H9 (cell line): ENCODE results near the gene DGLUCY. TPM values are rescaled to one million over a fixed set of nuclear protein-coding genes. Genes with fewer than 3 reads are reported as not detected.

Experiments used
- DNase-seq: peaks from one replicate; pipeline ENCODE4 v3.0.0-alpha.2; 2017
- H2AFZ ChIP-seq: one replicate; pipeline ENCODE4 v1.6.1; 2013; ENCODE audit warnings: mild to moderate bottlenecking, low read length, control low read depth, moderate library complexity
- H2AK5ac ChIP-seq: 2 replicates; pipeline ENCODE4 v1.6.1; 2013; ENCODE audit warnings: low read length, control low read depth, mixed read lengths; ENCODE audit not compliant: insufficient read length
- H2BK120ac ChIP-seq: one replicate; pipeline ENCODE4 v1.6.1; 2013; ENCODE audit warnings: low read depth, mild to moderate bottlenecking, low read length, control low read depth, inconsistent platforms; ENCODE audit not compliant: poor library complexity, severe bottlenecking
- H2BK12ac ChIP-seq: 2 replicates; pipeline ENCODE4 v1.6.1; 2013; ENCODE audit warnings: low read length, control low read depth, mixed read lengths, low read depth; ENCODE audit not compliant: insufficient read length
- H2BK15ac ChIP-seq: 2 replicates; pipeline ENCODE4 v1.6.1; 2013; ENCODE audit warnings: low read depth, low read length, control low read depth
- H2BK20ac ChIP-seq: one replicate; pipeline ENCODE4 v1.6.1; 2013; ENCODE audit warnings: low read depth, mild to moderate bottlenecking, low read length, control low read depth, inconsistent platforms; ENCODE audit not compliant: poor library complexity, severe bottlenecking
- H2BK5ac ChIP-seq: 2 replicates; pipeline ENCODE4 v1.6.1; 2013; ENCODE audit warnings: low read length, control low read depth, mixed read lengths; ENCODE audit not compliant: insufficient read length
- H3K14ac ChIP-seq: 2 replicates; pipeline ENCODE4 v1.6.1; 2013; ENCODE audit warnings: low read length, control low read depth; ENCODE audit not compliant: insufficient read depth
- H3K18ac ChIP-seq: 2 replicates; pipeline ENCODE4 v1.6.1; 2013; ENCODE audit warnings: low read depth, mild to moderate bottlenecking, mixed read lengths, low read length, control low read depth; ENCODE audit not compliant: insufficient read length
- H3K23ac ChIP-seq: 2 replicates; pipeline ENCODE4 v1.6.1; 2013; ENCODE audit warnings: low read length, control low read depth, mixed read lengths, low read depth; ENCODE audit not compliant: insufficient read length
- H3K23me2 ChIP-seq: 2 replicates; pipeline ENCODE4 v1.6.1; 2013; ENCODE audit warnings: low read depth, mild to moderate bottlenecking, mixed read lengths, low read length, control low read depth; ENCODE audit not compliant: insufficient read length, poor library complexity, severe bottlenecking
- H3K27ac ChIP-seq: 2 replicates; pipeline ENCODE4 v1.5.1; 2013; ENCODE audit warnings: low read length, control low read depth, mixed read lengths, low read depth; ENCODE audit not compliant: insufficient read length
- H3K27me3 ChIP-seq: 2 replicates; pipeline ENCODE4 v1.6.1; 2013; ENCODE audit warnings: low read length, control low read depth, inconsistent platforms; ENCODE audit not compliant: insufficient read depth
- H3K4ac ChIP-seq: 2 replicates; pipeline ENCODE4 v1.6.1; 2013; ENCODE audit warnings: low read depth, mild to moderate bottlenecking, control low read depth, inconsistent platforms, low read length, moderate library complexity
- H3K4me1 ChIP-seq: 2 replicates; pipeline ENCODE4 v1.6.1; 2013; ENCODE audit warnings: low read length, control low read depth, inconsistent platforms; ENCODE audit not compliant: insufficient read depth
- H3K4me2 ChIP-seq: 2 replicates; pipeline ENCODE4 v1.6.1; 2013; ENCODE audit warnings: low read length, control low read depth, mixed read lengths; ENCODE audit not compliant: insufficient read length, insufficient read depth
- H3K56ac ChIP-seq: 2 replicates; pipeline ENCODE4 v1.6.1; 2013; ENCODE audit warnings: low read depth, mild to moderate bottlenecking, mixed read lengths, low read length, control low read depth; ENCODE audit not compliant: insufficient read length
- H3K79me1 ChIP-seq: 2 replicates; pipeline ENCODE4 v1.6.1; 2013; ENCODE audit warnings: low read depth, mild to moderate bottlenecking, moderate library complexity, low read length, control low read depth, inconsistent platforms; ENCODE audit not compliant: insufficient read depth, poor library complexity, severe bottlenecking
- H3K79me2 ChIP-seq: 2 replicates; pipeline ENCODE4 v1.6.1; 2013; ENCODE audit warnings: low read length, control low read depth, inconsistent platforms; ENCODE audit not compliant: insufficient read depth
- H3K9ac ChIP-seq: 2 replicates; pipeline ENCODE4 v1.6.1; 2013; ENCODE audit warnings: low read length, control low read depth, mixed read lengths; ENCODE audit not compliant: insufficient read length; ENCODE audit errors: extremely low read depth
- H3K9me3 ChIP-seq: one replicate; pipeline ENCODE4 v1.6.1; 2013; ENCODE audit warnings: low read depth, low read length, inconsistent platforms; ENCODE audit not compliant: control insufficient read depth
- H3T11ph ChIP-seq: one replicate; pipeline ENCODE4 v1.6.1; 2013; ENCODE audit warnings: mild to moderate bottlenecking, low read length, control low read depth, inconsistent platforms
- H4K20me1 ChIP-seq: one replicate; pipeline ENCODE4 v1.6.1; 2013; ENCODE audit not compliant: control insufficient read depth, insufficient read length, insufficient read depth
- H4K5ac ChIP-seq: 2 replicates; pipeline ENCODE4 v1.6.1; 2013; ENCODE audit warnings: low read depth, mild to moderate bottlenecking, mixed read lengths, low read length, control low read depth; ENCODE audit not compliant: insufficient read length
- H4K8ac ChIP-seq: replicated peaks from 2 replicates; pipeline ENCODE4 v1.6.1; 2013; ENCODE audit warnings: low read length, control low read depth, mixed read lengths, low read depth; ENCODE audit not compliant: insufficient read length
- H4K91ac ChIP-seq: 2 replicates; pipeline ENCODE4 v1.6.1; 2013; ENCODE audit warnings: low read depth, mild to moderate bottlenecking, moderate library complexity, mixed read lengths, low read length, control low read depth; ENCODE audit not compliant: insufficient read length
- H3K27ac Mint-ChIP-seq, 3 experiments: 2 replicates in 2 of 3; 3 replicates in 1 of 3; pipeline ENCODE4 v1.8.0; 2020 to 2021; ENCODE audit warnings: mixed read lengths in 3 of 3, mild to moderate bottlenecking in 1 of 3, moderate library complexity in 1 of 3
- H3K27me3 Mint-ChIP-seq: 2 replicates; pipeline ENCODE4 v1.8.0; 2021; ENCODE audit warnings: low read depth, mild to moderate bottlenecking, moderate library complexity, mixed read lengths
- H3K36me3 Mint-ChIP-seq, 3 experiments: 2 replicates in 2 of 3; 3 replicates in 1 of 3; pipeline ENCODE4 v1.8.0; 2020 to 2021; ENCODE audit warnings: low read depth in 3 of 3, mixed read lengths in 3 of 3; ENCODE audit not compliant: insufficient read depth in 1 of 3
- H3K4me1 Mint-ChIP-seq, 2 experiments: 2 replicates each; pipeline ENCODE4 v1.8.0; 2020; ENCODE audit warnings: mixed read lengths in 2 of 2
- H3K4me3 Mint-ChIP-seq, 2 experiments: 2 replicates in 1 of 2; 3 replicates in 1 of 2; pipeline ENCODE4 v1.8.0; 2020 to 2021; ENCODE audit warnings: mild to moderate bottlenecking in 2 of 2, mixed read lengths in 2 of 2, moderate library complexity in 1 of 2
- H3K9me3 Mint-ChIP-seq, 2 experiments: 2 replicates in 1 of 2; 3 replicates in 1 of 2; pipeline ENCODE4 v1.8.0; 2020; ENCODE audit warnings: mild to moderate bottlenecking in 2 of 2, mixed read lengths in 2 of 2, moderate library complexity in 1 of 2
- CTCF ChIP-seq: fragments of 200-600 bp; sonication (generic); conservative IDR thresholded peaks from 3 replicates; pipeline ENCODE4 v1.8.0; 2021; ENCODE audit warnings: antibody characterized with exemption, mild to moderate bottlenecking
- WGBS: extraction: QIAGEN DNeasy Blood & Tissue Kit; methylation state at CpG from one replicate; pipeline ENCODE4 v1.1.7; 2013; ENCODE audit warnings: missing lambda C conversion rate, low lambda C conversion rate, mixed read lengths; ENCODE audit not compliant: insufficient read length; ENCODE audit errors: extremely low coverage; 5-methylcytosine and 5-hydroxymethylcytosine counted together
- total RNA-seq: library from RNA; stranded (reverse); gene quantifications from 2 replicates; pipeline ENCODE4 v1.2.1, GENCODE V29; 2021

Gene DGLUCY
- total RNA-seq, 1 experiment from 2014 or later = 29.6 TPM

GRCh38 chr14:91228112-91229004 lies 114.5 kb downstream of the DGLUCY start:
- H3K27ac Mint-ChIP-seq = peak overlapping the region; percentile 56 to 82 (median 80); a peak in 6 of 7 replicates
- peak; percentile 80 for DNase-seq
- H3K18ac ChIP-seq = no peak overlapping the region

More at GRCh38 chr14:91228112-91229004, 114.5 kb downstream of the DGLUCY start:
- Histone ChIP-seq H2AFZ (no peak overlapping the region), H3K79me2 (no peaks in the 10 kb centered on the region), H3K4me2 (no peak overlapping the region), H3K27ac (no peak overlapping the region), H2BK5ac (no peak overlapping the region), H2AK5ac (no peak overlapping the region), H3K4me1 (peaks cover 4% of the 10 kb centered on the region), H3K79me1 (no peaks in the 10 kb centered on the region), H4K5ac (no peak overlapping the region), H3K9me3 (no peaks in the 10 kb centered on the region), H2BK120ac (no peak overlapping the region), H3K23ac (no peak overlapping the region), H2BK15ac (no peak overlapping the region), H3K14ac (no peak overlapping the region), H4K8ac (no peak overlapping the region), H2BK20ac (no peak overlapping the region), H4K20me1 (no peaks in the 10 kb centered on the region), H3K4ac (no peak overlapping the region), H3K9ac (no peak overlapping the region), H3K27me3 (no peaks in the 10 kb centered on the region), H3K56ac (no peak overlapping the region), H3T11ph (no peak overlapping the region), H2BK12ac (no peak overlapping the region), H4K91ac (no peak overlapping the region), H3K23me2 (no peaks in the 10 kb centered on the region)
- Mint-ChIP-seq H3K4me3 (no peak overlapping the region; a peak in 1 of 5 replicates), H3K27me3 (peaks cover 11% of the 10 kb centered on the region), H3K36me3 (peaks cover 12 to 19% (median 14%) of the 10 kb centered on the region in 3 experiments), H3K9me3 (peaks cover 10 to 16% of the 10 kb centered on the region in 2 experiments; a peak in 4 of 5 replicates), H3K4me1 (peaks cover 17 to 19% of the 10 kb centered on the region in 2 experiments)
- WGBS = no CpG with 5 or more reads among the region's 14 CpGs
- no peak for TF ChIP-seq CTCF
